HepG2 (cell line): ENCODE results near the gene GNA14. TPM values are rescaled to one million over a fixed set of nuclear protein-coding genes. Genes with fewer than 3 reads are reported as not detected.
"Not testable (repeated sequence)": the region's sequence is repeated elsewhere in the genome, so short reads cannot be mapped to it uniquely, and the experiment has no call there.

Experiments
- ATAC-seq: fragments of 200-7000 bp; cut with Tn5 transposase; 3 replicates; pipeline ENCODE4 v1.9.1; 2020; ENCODE audit warnings: mild to moderate bottlenecking, moderate library complexity
- BruUV-seq: library from RNA; stranded (reverse); fragments of 400-500 nt; replicated peaks from 2 replicates; lab custom pipeline; 2021; lab: Mats Ljungman, UMichigan
- CTCF ChIA-PET: fragments of 300-600 bp; formaldehyde crosslinking; extraction: SDS; loops from one replicate; lab custom pipeline; 2021; ENCODE audit warnings: low total read pairs, inconsistent platforms, low intra/inter-chr PET ratio; lab: Yijun Ruan, JAX
- POLR2A ChIA-PET: fragments of 350-600 bp; sonication (Branson Sonifier 250); formaldehyde crosslinking; loops from one replicate; lab custom pipeline; 2020; ENCODE audit warnings: antibody characterized with exemption, inconsistent platforms; lab: Yijun Ruan, JAX
- DNase-seq: peaks from one replicate; pipeline ENCODE4 v3.0.0-alpha.2; 2015; ENCODE audit warnings: low spot score
- FAIRE-seq: peaks from 3 replicates; lab custom pipeline; 2011; peaks lifted over from hg19 to GRCh38; lab: Jason Lieb, UNC
- H2AFZ ChIP-seq: one replicate; pipeline ENCODE4 v1.6.1; 2011; ENCODE audit warnings: low read length, inconsistent platforms
- H3K27ac ChIP-seq: fragments of 300-600 bp; 3 replicates; pipeline ENCODE4 v1.8.0; 2011; ENCODE audit warnings: mixed run types, mild to moderate bottlenecking, mixed read lengths, low read length, inconsistent platforms; ENCODE audit not compliant: insufficient read depth; ENCODE audit errors: extremely low read length
- H3K27me3 ChIP-seq, 2 experiments: fragments of 200-600 bp in 1 of 2; 2 replicates in 1 of 2; 3 replicates in 1 of 2; pipeline versions ENCODE4 v1.6.0 to v1.8.0; 2011; ENCODE audit warnings: low read length in 2 of 2, mild to moderate bottlenecking in 2 of 2, moderate library complexity in 2 of 2, inconsistent platforms in 1 of 2; ENCODE audit not compliant: insufficient read depth in 2 of 2, control insufficient read depth in 1 of 2
- H3K36me3 ChIP-seq, 2 experiments: fragments of 200-600 bp in 1 of 2; replicated peaks in 1 of 2; 2 replicates in 1 of 2; 3 replicates in 1 of 2; pipeline versions ENCODE4 v1.5.1 to v1.8.0; 2011; ENCODE audit warnings: low read length in 2 of 2, inconsistent platforms in 1 of 2; ENCODE audit not compliant: insufficient read depth in 2 of 2, control insufficient read depth in 1 of 2
- H3K4me1 ChIP-seq: 2 replicates; pipeline ENCODE4 v1.5.1; 2012; ENCODE audit warnings: low read length, inconsistent platforms; ENCODE audit not compliant: insufficient read depth
- H3K4me2 ChIP-seq: 2 replicates; pipeline ENCODE4 v1.6.0; 2011; ENCODE audit warnings: low read depth, low read length, inconsistent platforms
- H3K4me3 ChIP-seq, 3 experiments: fragments of 200-600 bp in 1 of 3; sonication (generic), shearing (Covaris generic) in 1 of 3; replicated peaks in 1 of 3; 2 replicates each; pipeline ENCODE4 v1.5.1; 2011 to 2016; ENCODE audit warnings: low read length in 3 of 3, inconsistent platforms in 2 of 3, low read depth in 2 of 3, mild to moderate bottlenecking in 2 of 3, control low read depth in 1 of 3, mixed read lengths in 1 of 3; ENCODE audit not compliant: insufficient read depth in 1 of 3
- H3K79me2 ChIP-seq: one replicate; pipeline ENCODE4 v1.6.1; 2011; ENCODE audit warnings: low read length, inconsistent platforms; ENCODE audit not compliant: insufficient read depth
- H3K9ac ChIP-seq: 2 replicates; pipeline ENCODE4 v1.6.0; 2011; ENCODE audit warnings: mild to moderate bottlenecking, low read depth, low read length, inconsistent platforms; ENCODE audit not compliant: insufficient read depth
- H3K9me3 ChIP-seq: 2 replicates; pipeline ENCODE4 v1.5.1; 2012; ENCODE audit warnings: mild to moderate bottlenecking, low read length
- H4K20me1 ChIP-seq: 2 replicates; pipeline ENCODE4 v1.6.0; 2011; ENCODE audit warnings: inconsistent platforms, mild to moderate bottlenecking, low read length, moderate library complexity; ENCODE audit not compliant: insufficient read depth
- AKNA ChIP-seq: sonication (generic); formaldehyde crosslinking; IDR thresholded peaks from 2 replicates; pipeline ENCODE4 v1.4.0; 2020; ENCODE audit warnings: missing genetic modification reagents, borderline replicate concordance
- ATAD3A ChIP-seq: sonication (generic); formaldehyde crosslinking; IDR thresholded peaks from 2 replicates; pipeline ENCODE4 v1.4.0; 2020; ENCODE audit warnings: missing genetic modification reagents
- NAIF1 ChIP-seq: sonication (generic); formaldehyde crosslinking; IDR thresholded peaks from 2 replicates; pipeline ENCODE4 v1.5.0; 2020; ENCODE audit warnings: mild to moderate bottlenecking, missing genetic modification reagents, borderline replicate concordance
- NFATC3 ChIP-seq: sonication (generic); formaldehyde crosslinking; IDR thresholded peaks from 2 replicates; pipeline ENCODE4 v1.5.1; 2020; ENCODE audit warnings: mild to moderate bottlenecking, missing genetic modification reagents
- ZNF878 ChIP-seq: sonication (generic); formaldehyde crosslinking; IDR thresholded peaks from 2 replicates; pipeline ENCODE4 v1.8.1; 2023; ENCODE audit warnings: mild to moderate bottlenecking, missing genetic modification reagents, moderate library complexity
- WGBS: methylation state at CpG from one replicate; pipeline ENCODE4 v1.1.6; 2017; ENCODE audit warnings: low lambda C conversion rate; 5-methylcytosine and 5-hydroxymethylcytosine counted together
- in situ Hi-C: cut with HindIII; loops from 2 replicates; pipeline ENCODE4 v1.10.0; 2017; ENCODE audit warnings: low pct_unique_long_range_greater_than_20kb; ENCODE audit not compliant: extremely low pct_ligation_motif_present
- intact Hi-C: fragments of 100-400 bp; cut with micrococcal nuclease; formaldehyde crosslinking; loops from one replicate; pipeline ENCODE4 v1.10.0; 2022; ENCODE audit not compliant: unreplicated experiment
- polyA plus RNA-seq, 8 experiments: library from polyadenylated mRNA; depleted of rRNA in 3 of 8; stranded (reverse) in 7 of 8; unstranded in 1 of 8; fragments of >200 nt; fragmentation: Illumina TruSeq in 4 of 8; extraction: Trizol in 4 of 8; gene quantifications; 2 replicates each; pipeline versions ENCODE4 v1.2.1 to v1.2.3, GENCODE V29; 2011 to 2016; ENCODE audit warnings: low read depth in 4 of 8, missing spikeins in 1 of 8, mixed read lengths in 1 of 8; ENCODE audit not compliant: insufficient read depth in 1 of 8
- total RNA-seq, 5 experiments: library from RNA; depleted of rRNA; stranded (reverse); fragments of >200 nt; fragmentation: Illumina TruSeq; extraction: Trizol; gene quantifications; 2 replicates each; pipeline ENCODE4 v1.2.3, GENCODE V29; 2016; ENCODE audit warnings: low read depth in 1 of 5

Gene GNA14
- total and polyA plus RNA-seq, 2 of the 13 experiments (the other 11 are each of a cell fraction or from before 2014, with no cell fraction given), result not detected

GRCh38 chr9:77442436-77442835, 205.7 kb downstream of the GNA14 start (continued):
- TF ChIP-seq NAIF1 (CRISPR knock-in tag) (no peak), ZNF878 (no peak), NFATC3 (CRISPR knock-in tag) (no peak), ATAD3A (CRISPR knock-in tag) (no peak), AKNA (no peak)

- DNase-seq, H3K36me3 ChIP-seq, H3K4me3 ChIP-seq, H2AFZ ChIP-seq, H3K4me1 ChIP-seq, CTCF ChIA-PET, POLR2A ChIA-PET, ATAC-seq, H3K27ac ChIP-seq, H3K79me2 ChIP-seq, BruUV-seq, H4K20me1 ChIP-seq, H3K9me3 ChIP-seq, FAIRE-seq, in situ Hi-C loops, H3K4me2 ChIP-seq, H3K9ac ChIP-seq, intact Hi-C loops: not testable (repeated sequence)
- peaks cover 0 to 18% of the 10 kb centered on the region in 2 experiments; a peak in 2 of 5 replicates for H3K27me3 ChIP-seq
- WGBS, result 30% methylated on average over 7 of the region's 7 CpGs
Observed at GRCh38 chr9:77441124-77441523, 207.0 kb downstream of the GNA14 start.
